GM18909 (cell line): ENCODE data around the gene PLEKHA3.
A peak's percentile ranks its signal among the peaks of the same experiment; 100 is the strongest.
"Not testable (repeated sequence)": the region's sequence is repeated elsewhere in the genome, so short reads cannot be mapped to it uniquely, and the experiment has no call there.

Source experiments
- ATAC-seq: cut with Tn5 transposase; IDR thresholded peaks from one replicate; pipeline ENCODE4 v1.9.1; 2021; ENCODE audit warnings: mild to moderate bottlenecking; ENCODE audit not compliant: unreplicated experiment, poor library complexity

The PLEKHA3 gene

DNA sequence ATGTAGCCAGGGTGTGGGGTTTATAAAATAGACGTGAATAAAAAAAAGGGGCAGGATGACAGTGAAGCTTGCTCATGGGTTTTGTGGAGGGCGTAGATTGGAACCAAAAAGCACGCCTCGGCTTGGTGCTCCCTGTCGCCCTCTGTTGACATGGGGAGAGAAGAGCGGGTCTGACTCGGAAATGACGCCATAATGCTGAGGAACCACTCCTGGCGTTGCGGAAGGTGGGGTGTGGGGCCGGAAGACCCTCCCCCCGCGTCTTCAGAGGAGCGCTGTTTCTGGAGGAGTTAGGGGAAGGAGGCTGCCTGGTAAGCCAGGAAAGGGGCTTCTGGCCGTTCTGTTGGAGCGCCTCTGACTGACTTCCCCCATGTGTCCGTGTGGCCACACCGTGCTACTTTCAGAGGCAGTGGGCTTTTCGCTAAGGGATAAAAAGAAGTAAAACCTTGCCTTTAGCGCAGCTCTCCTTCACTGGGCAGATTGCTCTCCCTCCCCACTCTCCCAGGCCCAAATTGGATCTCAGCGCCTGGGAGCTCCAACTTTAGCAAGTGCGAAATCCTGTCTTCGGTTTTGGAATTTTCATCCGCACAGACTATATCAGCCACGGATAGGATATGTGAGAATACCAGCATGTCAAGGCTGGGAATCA is 42.8 kb downstream of the PLEKHA3 start:
- ATAC-seq, result peak; percentile 96

DNA sequence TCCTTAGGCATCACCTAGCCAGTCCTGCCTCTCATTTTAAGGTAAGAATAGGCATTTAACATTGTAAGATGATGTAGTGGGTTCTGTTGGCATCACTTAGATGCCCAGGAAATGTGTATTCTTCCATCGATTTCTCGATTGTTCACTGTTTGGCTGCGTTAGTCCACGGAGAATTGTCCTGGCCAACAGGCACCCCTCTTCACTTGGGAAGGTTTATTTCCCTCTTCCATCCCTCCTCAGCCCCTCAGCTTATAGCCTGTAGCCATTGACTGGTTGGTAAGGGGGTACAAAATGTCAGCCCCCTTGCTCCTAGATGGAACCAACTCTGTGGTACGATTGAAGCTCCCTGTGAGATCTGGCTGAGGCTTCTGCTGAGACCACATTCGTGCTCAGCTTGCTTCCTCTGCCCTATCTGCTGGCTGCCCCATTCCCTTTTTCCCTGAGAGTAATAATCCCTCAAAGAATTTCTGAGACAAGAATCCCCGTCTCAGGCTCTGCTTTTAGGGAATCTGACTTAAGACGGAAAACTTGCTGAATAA is 43.4 kb downstream of the PLEKHA3 start:
- ATAC-seq, result peak; percentile 16

DNA sequence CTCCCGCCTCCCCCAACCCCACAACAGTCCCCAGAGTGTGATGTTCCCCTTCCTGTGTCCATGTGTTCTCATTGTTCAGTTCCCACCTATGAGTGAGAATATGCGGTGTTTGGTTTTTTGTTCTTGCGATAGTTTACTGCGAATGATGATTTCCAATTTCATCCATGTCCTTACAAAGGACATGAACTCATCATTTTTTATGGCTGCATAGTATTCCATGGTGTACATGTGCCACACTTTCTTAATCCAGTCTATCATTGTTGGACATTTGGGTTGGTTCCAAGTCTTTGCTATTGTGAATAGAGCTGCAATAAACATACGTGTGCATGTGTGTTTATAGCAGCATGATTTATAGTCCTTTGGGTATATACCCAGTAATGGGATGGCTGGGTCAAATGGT is 44.8 kb downstream of the PLEKHA3 start:
- not testable (repeated sequence) for ATAC-seq

DNA sequence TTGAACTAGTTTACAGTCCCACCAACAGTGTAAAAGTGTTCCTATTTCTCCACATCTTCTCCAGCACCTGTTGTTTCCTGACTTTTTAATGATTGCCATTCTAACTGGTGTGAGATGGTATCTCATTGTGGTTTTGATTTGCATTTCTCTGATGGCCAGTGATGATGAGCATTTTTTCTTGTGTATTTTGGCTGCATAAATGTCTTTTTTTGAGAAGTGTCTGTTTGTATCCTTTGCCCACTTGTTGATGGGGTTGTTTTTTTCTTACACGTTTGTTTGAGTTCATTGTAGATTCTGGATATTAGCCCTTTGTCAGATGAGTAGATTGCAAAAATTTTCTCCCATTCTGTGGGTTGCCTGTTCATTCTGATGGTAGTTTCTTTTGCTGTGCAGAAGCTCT is 45.2 kb downstream of the PLEKHA3 start:
- ATAC-seq, result not testable (repeated sequence)

DNA sequence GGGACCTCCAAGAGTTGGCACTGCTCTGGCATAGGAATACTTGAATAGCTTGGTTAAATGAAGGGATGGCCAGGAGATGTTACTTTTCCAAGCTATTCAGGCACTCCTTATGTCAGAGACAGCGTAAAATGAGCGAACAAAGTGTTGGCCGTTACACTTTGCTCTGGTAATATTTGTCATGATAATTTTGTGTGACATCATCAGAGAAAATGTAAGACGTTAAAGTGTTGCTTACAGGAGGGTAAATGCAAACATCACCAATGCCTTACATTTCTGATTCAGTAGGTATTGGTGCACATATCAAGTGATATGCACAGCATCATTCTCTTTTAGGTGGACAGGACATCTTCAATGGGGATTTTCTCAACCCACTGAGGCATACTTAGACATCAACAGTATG is 46.0 kb downstream of the PLEKHA3 start:
- ATAC-seq, result no peak

DNA sequence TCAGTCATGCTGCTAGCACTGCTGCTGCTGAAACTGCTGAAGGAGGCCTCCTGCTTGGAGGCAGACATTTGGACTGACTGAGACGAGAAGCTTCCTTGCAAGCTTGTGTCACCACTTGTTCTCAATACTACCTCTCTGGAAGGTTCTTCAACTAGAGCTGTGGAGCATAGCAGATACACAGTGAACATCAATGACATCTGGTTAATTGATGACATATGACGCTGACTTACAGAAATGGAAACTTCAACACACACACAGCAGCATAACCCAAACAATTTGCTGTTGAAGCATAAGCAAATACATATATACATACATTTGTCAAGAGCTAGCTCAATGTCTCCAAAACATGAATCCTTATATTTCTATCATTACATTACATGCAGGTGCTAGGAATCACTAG is 47.3 kb downstream of the PLEKHA3 start:
- ATAC-seq, result no peak

DNA sequence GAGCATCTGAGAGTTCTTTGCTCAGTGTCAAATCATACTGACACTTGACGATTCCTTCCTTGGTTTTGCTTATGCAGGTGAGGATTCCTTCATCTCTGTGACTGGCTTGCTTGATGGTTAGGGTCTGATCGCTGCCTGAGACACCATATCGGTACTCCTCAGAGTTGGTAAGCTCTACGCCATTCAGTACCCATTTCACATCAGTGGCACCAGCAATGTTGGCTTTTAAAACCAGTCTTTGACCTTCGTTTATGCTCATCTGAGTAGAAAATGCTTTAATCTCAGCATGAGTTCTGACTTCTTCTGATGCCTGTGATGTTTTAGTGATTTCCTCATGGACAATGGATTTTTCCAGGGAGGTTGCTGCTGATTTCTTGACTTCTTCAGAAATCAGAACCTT is 48.4 kb downstream of the PLEKHA3 start:
- no peak for ATAC-seq

DNA sequence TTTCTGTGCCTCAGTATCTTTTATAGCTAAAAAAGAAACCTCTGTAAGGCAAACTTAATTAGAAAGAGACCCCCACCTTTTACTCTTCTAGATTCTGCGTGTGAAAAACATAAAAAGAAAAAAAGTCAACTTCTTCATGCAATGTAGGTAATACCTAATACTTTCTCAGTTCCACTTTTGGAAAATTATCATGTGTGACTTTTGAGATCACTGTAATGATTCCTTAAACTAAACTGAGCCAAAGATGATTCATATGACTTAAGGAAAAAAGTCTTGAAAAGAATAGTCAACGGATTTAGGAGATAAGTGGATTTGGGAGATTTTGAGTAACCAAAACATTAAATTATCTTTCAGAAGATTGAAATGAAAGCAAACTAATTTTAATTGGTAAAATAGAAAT is 48.9 kb downstream of the PLEKHA3 start:
- no peak for ATAC-seq

DNA sequence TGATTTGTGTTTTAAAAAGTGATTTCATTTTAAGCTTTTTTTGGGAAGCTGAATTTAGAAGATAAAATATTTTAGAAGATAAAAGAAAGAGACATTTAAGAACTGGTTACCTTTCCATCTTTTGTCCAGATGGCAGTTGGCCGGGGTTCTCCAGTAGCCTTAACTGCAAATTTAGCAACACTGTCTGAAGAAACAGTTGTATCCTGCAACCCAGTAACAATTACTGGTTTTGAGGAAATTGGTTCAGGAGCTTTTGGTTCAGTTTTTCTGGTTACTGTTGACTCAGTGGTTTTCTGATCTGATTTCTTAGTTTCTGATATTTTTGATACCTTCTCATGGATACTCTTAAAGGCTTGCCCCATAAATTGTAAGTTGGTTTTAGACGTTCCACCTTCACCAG is 49.9 kb downstream of the PLEKHA3 start:
- no peak for ATAC-seq

DNA sequence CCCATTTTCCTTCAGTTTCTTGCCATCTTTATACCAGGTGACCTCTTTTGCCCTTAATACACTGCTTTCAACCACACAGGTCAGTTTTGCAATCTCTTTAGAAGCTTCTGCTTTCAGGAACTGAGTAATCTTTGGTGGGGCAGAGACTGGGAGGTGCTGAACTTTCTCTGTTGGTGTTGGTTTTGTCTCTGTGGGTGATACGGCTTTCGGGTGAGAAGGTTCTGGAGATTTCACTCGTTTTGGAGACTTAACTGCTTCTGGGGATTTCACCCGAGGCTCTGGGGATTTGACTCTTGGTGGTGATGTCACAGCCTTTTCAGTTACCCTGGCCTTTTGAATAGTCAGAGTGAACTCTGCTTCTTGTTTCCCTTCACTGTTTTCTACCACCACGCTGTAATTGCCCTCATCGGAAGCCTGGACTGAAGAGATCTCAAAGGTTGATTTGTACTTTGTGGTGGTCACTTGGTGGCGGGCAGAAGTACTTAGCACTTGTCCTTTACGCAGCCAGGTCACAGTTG is 50.4 kb downstream of the PLEKHA3 start:
- ATAC-seq, result peak; percentile 96

DNA sequence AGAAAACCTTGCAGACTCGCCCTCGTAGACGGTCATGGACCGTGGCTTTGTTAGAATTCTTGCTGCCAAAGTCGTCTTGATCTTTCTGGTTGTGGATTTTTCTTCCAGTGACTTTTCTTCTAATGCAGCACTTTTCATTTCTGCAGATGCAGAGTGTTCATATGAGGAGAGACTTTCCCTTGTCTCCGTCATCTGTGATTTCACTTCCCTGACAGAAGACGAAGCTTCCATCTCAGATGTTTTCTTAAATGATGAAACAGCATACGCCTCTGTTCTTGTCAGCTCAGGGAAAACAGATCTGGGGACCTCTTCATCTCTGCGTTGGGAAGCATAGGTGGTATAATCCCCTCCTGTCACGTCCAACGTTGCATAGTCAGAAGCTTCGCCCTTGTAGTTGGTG is 50.9 kb downstream of the PLEKHA3 start:
- ATAC-seq, result no peak

DNA sequence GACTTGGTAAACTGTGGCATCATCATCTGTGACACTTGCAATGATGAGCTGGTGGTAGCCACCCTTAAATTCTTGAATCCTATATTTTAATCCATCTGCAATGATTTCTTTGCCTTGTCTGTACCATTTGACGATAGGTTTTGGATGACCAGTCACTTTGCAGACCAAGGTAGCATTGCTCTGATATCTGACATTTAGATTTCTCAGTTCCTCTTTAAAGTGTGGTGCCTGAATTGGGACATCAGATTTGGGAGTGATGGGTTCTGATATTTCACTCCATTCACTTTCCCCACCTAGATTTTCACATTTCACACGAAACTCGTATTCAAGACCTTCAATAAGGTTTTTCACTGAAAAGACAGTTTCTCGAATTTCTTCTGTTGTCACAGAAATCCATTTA is 55.8 kb downstream of the PLEKHA3 start:
- ATAC-seq, result no peak

DNA sequence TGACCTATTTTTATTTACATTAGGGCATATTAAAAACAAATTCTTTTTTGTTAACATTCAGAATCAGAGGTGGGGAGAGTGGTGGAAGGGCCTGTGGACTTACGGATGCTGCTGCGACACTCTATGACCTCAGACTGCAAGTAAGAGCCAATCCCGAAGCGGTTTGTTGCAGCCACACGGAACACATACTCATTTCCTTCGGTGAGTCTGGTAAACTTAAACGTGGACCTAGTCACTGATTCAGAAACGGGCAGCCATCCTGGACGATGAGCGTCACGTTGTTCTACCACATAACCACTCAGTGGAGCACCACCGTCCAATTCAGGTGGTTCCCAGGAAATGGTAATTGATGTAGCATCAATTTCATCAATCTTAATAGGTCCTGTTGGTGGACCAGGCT is 61.9 kb downstream of the PLEKHA3 start:
- no peak for ATAC-seq

DNA sequence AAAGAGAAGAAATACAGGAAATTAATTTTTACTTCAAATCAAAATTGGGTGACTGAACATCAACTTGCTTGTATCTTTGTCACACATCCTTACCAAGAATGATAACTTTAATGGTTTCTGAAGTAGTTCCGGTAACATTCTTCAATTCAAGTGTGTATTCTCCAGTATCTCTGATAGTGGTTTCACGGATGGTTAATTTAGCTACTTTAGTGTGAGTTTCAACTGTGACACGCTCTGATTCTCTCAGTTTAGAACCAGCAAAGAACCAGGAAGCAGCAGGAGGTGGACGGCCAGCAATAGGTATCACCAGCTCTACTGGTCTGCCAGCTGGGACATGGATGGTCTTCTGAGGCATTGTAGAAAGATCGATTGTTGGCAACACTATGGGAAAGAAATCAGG is 62.3 kb downstream of the PLEKHA3 start:
- no peak for ATAC-seq

DNA sequence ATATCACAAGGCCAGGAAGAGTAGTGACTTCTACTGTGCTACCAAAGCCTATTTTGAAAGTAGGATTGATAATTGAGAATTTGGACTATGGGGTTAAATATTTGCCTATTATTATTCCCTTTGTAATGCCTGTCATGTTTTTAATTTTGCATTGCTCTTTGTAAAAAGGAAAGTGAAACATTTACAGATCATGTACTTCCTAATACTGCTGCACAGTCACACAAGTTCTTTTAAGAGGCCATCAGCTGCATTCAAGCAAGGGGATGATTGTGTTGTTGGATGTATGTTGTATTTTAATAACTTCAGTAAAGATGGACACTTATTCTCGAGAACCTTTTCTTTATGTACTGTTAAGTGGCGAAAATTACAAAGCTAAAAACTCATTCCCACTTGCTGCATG is 70.1 kb downstream of the PLEKHA3 start:
- ATAC-seq, result peak; percentile 44

DNA sequence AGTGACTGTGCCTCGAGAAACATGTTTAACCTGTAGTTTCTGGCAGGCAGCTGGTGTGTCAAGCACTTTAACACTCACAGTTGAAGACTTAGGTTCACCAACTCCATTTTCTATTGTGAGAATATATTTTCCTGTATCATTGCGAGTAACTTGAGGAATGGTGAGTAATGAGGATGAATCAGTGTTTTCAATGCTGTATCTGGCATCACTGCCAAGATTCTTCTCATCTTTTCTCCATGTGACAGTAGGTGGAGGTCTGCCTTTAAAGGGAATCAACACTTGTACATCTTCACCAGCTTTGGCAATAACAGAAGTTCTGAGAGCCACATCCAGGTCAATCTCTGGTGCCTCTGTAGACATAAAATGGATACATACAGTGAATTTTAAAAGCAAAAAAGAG is 72.8 kb downstream of the PLEKHA3 start:
- no peak for ATAC-seq
